Keratinocyte (primary cell): ENCODE measurements around the gene CRLF2. TPM values are rescaled to one million over a fixed set of nuclear protein-coding genes. Genes with fewer than 3 reads are reported as not detected.

Experiments
- DNase-seq: peaks from one replicate; pipeline ENCODE4 v3.0.0-alpha.2; 2011; ENCODE audit warnings: low read depth, missing footprints, low spot score
- FAIRE-seq: peaks from 2 replicates; lab custom pipeline; 2011; peaks lifted over from hg19 to GRCh38; lab: Jason Lieb, UNC
- H2AFZ ChIP-seq: 2 replicates; pipeline ENCODE4 v1.6.0; 2012; ENCODE audit warnings: low read length, control low read depth, inconsistent platforms; ENCODE audit not compliant: control insufficient read depth
- H3K27ac ChIP-seq: 2 replicates; pipeline ENCODE4 v1.5.1; 2011; ENCODE audit warnings: low read length; ENCODE audit not compliant: control insufficient read depth, insufficient read depth
- H3K27me3 ChIP-seq: 3 replicates; pipeline ENCODE4 v1.6.0; 2011; ENCODE audit warnings: low read length; ENCODE audit not compliant: control insufficient read depth, insufficient read depth; ENCODE audit errors: extremely low read depth
- H3K36me3 ChIP-seq, 2 experiments: 2 replicates in 1 of 2; 3 replicates in 1 of 2; pipeline ENCODE4 v1.5.1; 2011; ENCODE audit warnings: low read length in 2 of 2, mild to moderate bottlenecking in 1 of 2; ENCODE audit not compliant: control insufficient read depth in 2 of 2, insufficient read depth in 2 of 2; ENCODE audit errors: extremely low read depth in 1 of 2
- H3K4me1 ChIP-seq: 3 replicates; pipeline ENCODE4 v1.5.1; 2011; ENCODE audit warnings: low read length; ENCODE audit not compliant: control insufficient read depth, insufficient read depth; ENCODE audit errors: extremely low read depth
- H3K4me2 ChIP-seq: 3 replicates; pipeline ENCODE4 v1.6.0; 2011; ENCODE audit warnings: low read depth, low read length; ENCODE audit not compliant: control insufficient read depth, insufficient read depth; ENCODE audit errors: extremely low read depth
- H3K4me3 ChIP-seq, 3 experiments: fragments of 200-600 bp in 1 of 3; sonication (generic) in 1 of 3; 2 replicates in 2 of 3; 3 replicates in 1 of 3; pipeline ENCODE4 v1.5.1; 2011 to 2016; ENCODE audit warnings: low read length in 3 of 3, mild to moderate bottlenecking in 3 of 3, control low read depth in 2 of 3, inconsistent platforms in 1 of 3, low read depth in 1 of 3, mixed read lengths in 1 of 3, mixed run types in 1 of 3, moderate library complexity in 1 of 3; ENCODE audit not compliant: control insufficient read depth in 2 of 3, insufficient read depth in 2 of 3; ENCODE audit errors: extremely low read depth in 1 of 3
- H3K79me2 ChIP-seq: 2 replicates; pipeline ENCODE4 v1.6.0; 2012; ENCODE audit warnings: low read length; ENCODE audit not compliant: control insufficient read depth, insufficient read depth
- H3K9ac ChIP-seq: 3 replicates; pipeline ENCODE4 v1.6.0; 2011; ENCODE audit warnings: low read length; ENCODE audit not compliant: control insufficient read depth, insufficient read depth; ENCODE audit errors: extremely low read depth
- H3K9me1 ChIP-seq: 3 replicates; pipeline ENCODE4 v1.6.0; 2011; ENCODE audit warnings: low read length; ENCODE audit not compliant: control insufficient read depth, insufficient read depth; ENCODE audit errors: extremely low read depth
- H3K9me3 ChIP-seq: 2 replicates; pipeline ENCODE4 v1.5.1; 2012; ENCODE audit warnings: low read depth, low read length; ENCODE audit not compliant: control insufficient read depth
- H4K20me1 ChIP-seq: 3 replicates; pipeline ENCODE4 v1.6.0; 2011; ENCODE audit warnings: low read length; ENCODE audit not compliant: control insufficient read depth, insufficient read depth; ENCODE audit errors: extremely low read depth
- CTCF ChIP-seq, 3 experiments: IDR thresholded peaks in 1 of 3; conservative IDR thresholded peaks in 1 of 3; optimal IDR thresholded peaks in 1 of 3; 2 replicates in 2 of 3; 3 replicates in 1 of 3; pipeline versions ENCODE3 to v1.5.1; 2011; ENCODE audit warnings: low read length in 3 of 3, mild to moderate bottlenecking in 3 of 3, moderate library complexity in 2 of 3, control low read depth in 1 of 3, inconsistent platforms in 1 of 3; ENCODE audit not compliant: insufficient read depth in 2 of 3; ENCODE audit errors: extremely low read depth in 1 of 3
- EZH2 ChIP-seq: IDR thresholded peaks from one replicate; pipeline ENCODE4 v1.6.1; 2012; ENCODE audit warnings: inconsistent platforms, mild to moderate bottlenecking, low read length, moderate library complexity
- dilution Hi-C: fragments of 300-500 bp; cut with MboI; formaldehyde crosslinking; loops from one replicate; pipeline ENCODE4 v1.7.0; 2020; ENCODE audit warnings: low sequenced_read_pairs; ENCODE audit not compliant: extremely low pct_ligation_motif_present
- polyA plus RNA-seq, 5 experiments: library from polyadenylated mRNA; depleted of rRNA in 3 of 5; stranded (reverse) in 3 of 5; stranded (forward) in 1 of 5; unstranded in 1 of 5; fragments of >200 nt; gene quantifications; 1 replicate in 1 of 5; 2 replicates in 3 of 5; 3 replicates in 1 of 5; pipeline versions ENCODE4 v1.2.1 to v1.2.3, GENCODE V29; 2011 to 2012; ENCODE audit warnings: missing spikeins in 2 of 5, low read depth in 1 of 5, low replicate concordance in 1 of 5

Gene CRLF2
- polyA plus RNA-seq, 1 donor (not counting 4 experiments of a cell fraction or from before 2014, with no cell fraction given), result not detected

DNA sequence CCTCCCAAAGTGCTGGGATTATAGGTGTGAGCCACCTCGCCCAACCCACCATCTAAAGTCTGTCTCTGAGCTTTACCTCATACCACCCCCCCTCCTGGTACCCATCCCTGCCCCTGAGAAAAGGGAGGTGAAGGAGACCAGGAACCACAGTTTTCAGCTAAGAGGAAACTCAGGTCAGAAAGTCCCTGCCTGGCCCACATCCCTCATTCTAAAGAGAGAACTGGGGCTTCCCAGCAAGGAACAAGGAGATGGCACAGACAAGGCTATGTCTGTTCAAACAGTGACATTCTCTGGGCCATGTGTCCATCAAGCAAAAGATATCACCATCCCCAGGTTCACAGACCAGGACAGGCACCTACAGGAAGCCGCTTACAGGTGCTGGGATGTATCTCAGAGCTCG is 40.4 kb upstream of the CRLF2 start:
- H3K9ac ChIP-seq, result no peak overlapping the region
- no peak for TF ChIP-seq CTCF (optimal IDR thresholded peaks at IDR 0.05 in 1 of 3, IDR thresholded peaks at IDR 0.05 in 1 of 3, conservative IDR thresholded peaks at IDR 0.05 in 1 of 3; ENCODE audit: extremely low read depth in 1 of 3, insufficient read depth in 2 of 3, low read length in 3 of 3)
- TF ChIP-seq EZH2, result no peak
- H3K9me1 ChIP-seq, result no peaks in the 10 kb centered on the region
- no peaks in the 10 kb centered on the region for H3K79me2 ChIP-seq
- no peak overlapping the region for H3K4me3 ChIP-seq
- H4K20me1 ChIP-seq, result no peaks in the 10 kb centered on the region
- dilution Hi-C loops, result no loop called here
- FAIRE-seq (no peak), DNase-seq (no peak)
- peaks cover 4% of the 10 kb centered on the region for H3K9me3 ChIP-seq
- H3K27ac ChIP-seq, result no peak overlapping the region
- H3K4me1 ChIP-seq, result no peaks in the 10 kb centered on the region
- H3K27me3 ChIP-seq, result no peaks in the 10 kb centered on the region
- no peak overlapping the region for H3K4me2 ChIP-seq
- no peak overlapping the region for H2AFZ ChIP-seq
- no peaks in the 10 kb centered on the region for H3K36me3 ChIP-seq

- no peaks in the 10 kb centered on the region for H3K9me3 ChIP-seq
- no peaks in the 10 kb centered on the region for H3K79me2 ChIP-seq
- no peak overlapping the region for H3K9ac ChIP-seq
- H3K4me1 ChIP-seq, result no peaks in the 10 kb centered on the region
- no peak overlapping the region for H3K4me3 ChIP-seq
- dilution Hi-C loops, result no loop called here
- no peak overlapping the region for H3K27ac ChIP-seq
- no peak overlapping the region for H2AFZ ChIP-seq
- no peak overlapping the region for H3K4me2 ChIP-seq
- no peaks in the 10 kb centered on the region for H3K36me3 ChIP-seq
- no peaks in the 10 kb centered on the region for H3K9me1 ChIP-seq
- DNase-seq, result no peak
- TF ChIP-seq EZH2 (no peak), CTCF (optimal IDR thresholded peaks at IDR 0.05 in 1 of 3, IDR thresholded peaks at IDR 0.05 in 1 of 3, conservative IDR thresholded peaks at IDR 0.05 in 1 of 3; ENCODE audit: extremely low read depth in 1 of 3, insufficient read depth in 2 of 3, low read length in 3 of 3) (no peak)
- no peaks in the 10 kb centered on the region for H3K27me3 ChIP-seq
- no peaks in the 10 kb centered on the region for H4K20me1 ChIP-seq
- no peak for FAIRE-seq
Measured at GRCh38 chrX:1249101-1249887, 36.8 kb upstream of the CRLF2 start.
